H9 (cell line): Measurements from ENCODE around the gene ADSS2. TPM values are rescaled to one million over a fixed set of nuclear protein-coding genes. Genes with fewer than 3 reads are reported as not detected.
"Not testable (repeated sequence)": the region's sequence is repeated elsewhere in the genome, so short reads cannot be mapped to it uniquely, and the experiment has no call there.

Experiments
- DNase-seq: peaks from one replicate; pipeline ENCODE4 v3.0.0-alpha.2; 2017
- H2AFZ ChIP-seq: one replicate; pipeline ENCODE4 v1.6.1; 2013; ENCODE audit warnings: mild to moderate bottlenecking, low read length, control low read depth, moderate library complexity
- H2AK5ac ChIP-seq: 2 replicates; pipeline ENCODE4 v1.6.1; 2013; ENCODE audit warnings: low read length, control low read depth, mixed read lengths; ENCODE audit not compliant: insufficient read length
- H2BK120ac ChIP-seq: one replicate; pipeline ENCODE4 v1.6.1; 2013; ENCODE audit warnings: low read depth, mild to moderate bottlenecking, low read length, control low read depth, inconsistent platforms; ENCODE audit not compliant: poor library complexity, severe bottlenecking
- H2BK12ac ChIP-seq: 2 replicates; pipeline ENCODE4 v1.6.1; 2013; ENCODE audit warnings: low read length, control low read depth, mixed read lengths, low read depth; ENCODE audit not compliant: insufficient read length
- H2BK15ac ChIP-seq: 2 replicates; pipeline ENCODE4 v1.6.1; 2013; ENCODE audit warnings: low read depth, low read length, control low read depth
- H2BK20ac ChIP-seq: one replicate; pipeline ENCODE4 v1.6.1; 2013; ENCODE audit warnings: low read depth, mild to moderate bottlenecking, low read length, control low read depth, inconsistent platforms; ENCODE audit not compliant: poor library complexity, severe bottlenecking
- H2BK5ac ChIP-seq: 2 replicates; pipeline ENCODE4 v1.6.1; 2013; ENCODE audit warnings: low read length, control low read depth, mixed read lengths; ENCODE audit not compliant: insufficient read length
- H3K14ac ChIP-seq: 2 replicates; pipeline ENCODE4 v1.6.1; 2013; ENCODE audit warnings: low read length, control low read depth; ENCODE audit not compliant: insufficient read depth
- H3K18ac ChIP-seq: 2 replicates; pipeline ENCODE4 v1.6.1; 2013; ENCODE audit warnings: low read depth, mild to moderate bottlenecking, mixed read lengths, low read length, control low read depth; ENCODE audit not compliant: insufficient read length
- H3K23ac ChIP-seq: 2 replicates; pipeline ENCODE4 v1.6.1; 2013; ENCODE audit warnings: low read length, control low read depth, mixed read lengths, low read depth; ENCODE audit not compliant: insufficient read length
- H3K23me2 ChIP-seq: 2 replicates; pipeline ENCODE4 v1.6.1; 2013; ENCODE audit warnings: low read depth, mild to moderate bottlenecking, mixed read lengths, low read length, control low read depth; ENCODE audit not compliant: insufficient read length, poor library complexity, severe bottlenecking
- H3K27ac ChIP-seq: 2 replicates; pipeline ENCODE4 v1.5.1; 2013; ENCODE audit warnings: low read length, control low read depth, mixed read lengths, low read depth; ENCODE audit not compliant: insufficient read length
- H3K27me3 ChIP-seq: 2 replicates; pipeline ENCODE4 v1.6.1; 2013; ENCODE audit warnings: low read length, control low read depth, inconsistent platforms; ENCODE audit not compliant: insufficient read depth
- H3K4ac ChIP-seq: 2 replicates; pipeline ENCODE4 v1.6.1; 2013; ENCODE audit warnings: low read depth, mild to moderate bottlenecking, control low read depth, inconsistent platforms, low read length, moderate library complexity
- H3K4me1 ChIP-seq: 2 replicates; pipeline ENCODE4 v1.6.1; 2013; ENCODE audit warnings: low read length, control low read depth, inconsistent platforms; ENCODE audit not compliant: insufficient read depth
- H3K4me2 ChIP-seq: 2 replicates; pipeline ENCODE4 v1.6.1; 2013; ENCODE audit warnings: low read length, control low read depth, mixed read lengths; ENCODE audit not compliant: insufficient read length, insufficient read depth
- H3K56ac ChIP-seq: 2 replicates; pipeline ENCODE4 v1.6.1; 2013; ENCODE audit warnings: low read depth, mild to moderate bottlenecking, mixed read lengths, low read length, control low read depth; ENCODE audit not compliant: insufficient read length
- H3K79me1 ChIP-seq: 2 replicates; pipeline ENCODE4 v1.6.1; 2013; ENCODE audit warnings: low read depth, mild to moderate bottlenecking, moderate library complexity, low read length, control low read depth, inconsistent platforms; ENCODE audit not compliant: insufficient read depth, poor library complexity, severe bottlenecking
- H3K79me2 ChIP-seq: 2 replicates; pipeline ENCODE4 v1.6.1; 2013; ENCODE audit warnings: low read length, control low read depth, inconsistent platforms; ENCODE audit not compliant: insufficient read depth
- H3K9ac ChIP-seq: 2 replicates; pipeline ENCODE4 v1.6.1; 2013; ENCODE audit warnings: low read length, control low read depth, mixed read lengths; ENCODE audit not compliant: insufficient read length; ENCODE audit errors: extremely low read depth
- H3K9me3 ChIP-seq: one replicate; pipeline ENCODE4 v1.6.1; 2013; ENCODE audit warnings: low read depth, low read length, inconsistent platforms; ENCODE audit not compliant: control insufficient read depth
- H3T11ph ChIP-seq: one replicate; pipeline ENCODE4 v1.6.1; 2013; ENCODE audit warnings: mild to moderate bottlenecking, low read length, control low read depth, inconsistent platforms
- H4K20me1 ChIP-seq: one replicate; pipeline ENCODE4 v1.6.1; 2013; ENCODE audit not compliant: control insufficient read depth, insufficient read length, insufficient read depth
- H4K5ac ChIP-seq: 2 replicates; pipeline ENCODE4 v1.6.1; 2013; ENCODE audit warnings: low read depth, mild to moderate bottlenecking, mixed read lengths, low read length, control low read depth; ENCODE audit not compliant: insufficient read length
- H4K8ac ChIP-seq: replicated peaks from 2 replicates; pipeline ENCODE4 v1.6.1; 2013; ENCODE audit warnings: low read length, control low read depth, mixed read lengths, low read depth; ENCODE audit not compliant: insufficient read length
- H4K91ac ChIP-seq: 2 replicates; pipeline ENCODE4 v1.6.1; 2013; ENCODE audit warnings: low read depth, mild to moderate bottlenecking, moderate library complexity, mixed read lengths, low read length, control low read depth; ENCODE audit not compliant: insufficient read length
- H3K27ac Mint-ChIP-seq, 3 experiments: 2 replicates in 2 of 3; 3 replicates in 1 of 3; pipeline ENCODE4 v1.8.0; 2020 to 2021; ENCODE audit warnings: mixed read lengths in 3 of 3, mild to moderate bottlenecking in 1 of 3, moderate library complexity in 1 of 3
- H3K27me3 Mint-ChIP-seq: 2 replicates; pipeline ENCODE4 v1.8.0; 2021; ENCODE audit warnings: low read depth, mild to moderate bottlenecking, moderate library complexity, mixed read lengths
- H3K36me3 Mint-ChIP-seq, 3 experiments: 2 replicates in 2 of 3; 3 replicates in 1 of 3; pipeline ENCODE4 v1.8.0; 2020 to 2021; ENCODE audit warnings: low read depth in 3 of 3, mixed read lengths in 3 of 3; ENCODE audit not compliant: insufficient read depth in 1 of 3
- H3K4me1 Mint-ChIP-seq, 2 experiments: 2 replicates each; pipeline ENCODE4 v1.8.0; 2020; ENCODE audit warnings: mixed read lengths in 2 of 2
- H3K4me3 Mint-ChIP-seq, 2 experiments: 2 replicates in 1 of 2; 3 replicates in 1 of 2; pipeline ENCODE4 v1.8.0; 2020 to 2021; ENCODE audit warnings: mild to moderate bottlenecking in 2 of 2, mixed read lengths in 2 of 2, moderate library complexity in 1 of 2
- H3K9me3 Mint-ChIP-seq, 2 experiments: 2 replicates in 1 of 2; 3 replicates in 1 of 2; pipeline ENCODE4 v1.8.0; 2020; ENCODE audit warnings: mild to moderate bottlenecking in 2 of 2, mixed read lengths in 2 of 2, moderate library complexity in 1 of 2
- WGBS: extraction: QIAGEN DNeasy Blood & Tissue Kit; methylation state at CpG from one replicate; pipeline ENCODE4 v1.1.7; 2013; ENCODE audit warnings: missing lambda C conversion rate, low lambda C conversion rate, mixed read lengths; ENCODE audit not compliant: insufficient read length; ENCODE audit errors: extremely low coverage; 5-methylcytosine and 5-hydroxymethylcytosine counted together
- total RNA-seq: library from RNA; stranded (reverse); gene quantifications from 2 replicates; pipeline ENCODE4 v1.2.1, GENCODE V29; 2021

Gene ADSS2
- total RNA-seq, 1 experiment from 2014 or later = 65.4 TPM

DNA sequence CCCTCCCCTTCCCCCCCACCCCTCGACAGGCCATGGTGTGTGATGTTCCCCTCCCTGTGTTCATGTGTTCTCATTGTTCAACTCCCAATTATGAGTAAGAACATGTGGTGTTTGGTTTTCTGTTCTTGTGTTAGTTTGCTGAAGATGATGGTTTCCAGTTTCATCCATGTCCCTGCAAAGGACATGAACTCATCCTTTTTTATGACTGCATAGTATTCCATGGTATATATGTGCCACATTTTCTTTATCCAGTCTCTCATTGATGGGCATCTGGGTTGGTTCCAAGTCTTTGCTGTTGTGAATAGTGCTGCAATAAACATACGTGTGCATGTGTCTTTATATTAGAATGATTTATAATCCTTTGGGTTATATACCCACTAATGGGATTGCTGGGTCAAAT lies 47.8 kb upstream of the ADSS2 start:
- H3K23me2 ChIP-seq, H3K4me1 Mint-ChIP-seq: not testable (repeated sequence)

More for the DNA sequence above, 47.8 kb upstream of the ADSS2 start:
- H3K14ac ChIP-seq, H2BK12ac ChIP-seq, H3K4me1 ChIP-seq, H3K9ac ChIP-seq, H3K27me3 Mint-ChIP-seq, H2BK5ac ChIP-seq, H3K27me3 ChIP-seq, H2BK20ac ChIP-seq, H3T11ph ChIP-seq, H3K27ac ChIP-seq, H3K79me1 ChIP-seq, H3K56ac ChIP-seq, H2BK15ac ChIP-seq, H2BK120ac ChIP-seq, H3K18ac ChIP-seq, H3K4me3 Mint-ChIP-seq, H3K4ac ChIP-seq, H4K20me1 ChIP-seq, DNase-seq, H3K9me3 ChIP-seq, H3K4me2 ChIP-seq, H4K5ac ChIP-seq, H3K27ac Mint-ChIP-seq, H2AK5ac ChIP-seq, H3K23ac ChIP-seq, H4K91ac ChIP-seq, H4K8ac ChIP-seq, H2AFZ ChIP-seq, H3K79me2 ChIP-seq: not testable (repeated sequence)
- H3K36me3 Mint-ChIP-seq = peaks cover 6 to 11% (median 8%) of the 10 kb centered on the region in 3 experiments; a peak in 5 of 7 replicates
- H3K9me3 Mint-ChIP-seq = peaks cover 17 to 18% of the 10 kb centered on the region in 2 experiments
- whole genome bisulfite sequencing = no CpG with 5 or more reads among the region's 2 CpGs
